Measurements from ENCODE around the gene TRMT13. TPM values are rescaled to one million over a fixed set of nuclear protein-coding genes. Genes with fewer than 3 reads are reported as not detected.
A peak's percentile ranks its signal among the peaks of the same experiment; 100 is the strongest.

Gene TRMT13
- 10.7 to 12.8 TPM (median 12.7 TPM) in 3 replicates for total RNA-seq (2021)
- Bru-seq, nascent RNA, result percentile 90 among the genes with signal in this experiment
- long read RNA-seq, experiment 1, transcript TRMT13-202 (11 exons, 3,129 nt), result major isoform, 19 of 39 reads
- long read RNA-seq, experiment 1, partial matches to known transcripts, result 6 of 39 reads
- long read RNA-seq, experiment 1, other reads (novel, unspliced or antisense), result 14 of 39 reads
- long read RNA-seq, experiment 2, transcript TRMT13-202 (11 exons, 3,129 nt), result major isoform, 5 of 16 reads
- long read RNA-seq, experiment 2, partial matches to known transcripts, result 2 of 16 reads
- long read RNA-seq, experiment 2, other reads (novel, unspliced or antisense), result 9 of 16 reads
- long read RNA-seq, experiment 3, transcript TRMT13-202 (11 exons, 3,129 nt), result major isoform, 7 of 18 reads
- long read RNA-seq, experiment 3, partial matches to known transcripts, result 2 of 18 reads
- long read RNA-seq, experiment 3, other reads (novel, unspliced or antisense), result 9 of 18 reads

DNA sequence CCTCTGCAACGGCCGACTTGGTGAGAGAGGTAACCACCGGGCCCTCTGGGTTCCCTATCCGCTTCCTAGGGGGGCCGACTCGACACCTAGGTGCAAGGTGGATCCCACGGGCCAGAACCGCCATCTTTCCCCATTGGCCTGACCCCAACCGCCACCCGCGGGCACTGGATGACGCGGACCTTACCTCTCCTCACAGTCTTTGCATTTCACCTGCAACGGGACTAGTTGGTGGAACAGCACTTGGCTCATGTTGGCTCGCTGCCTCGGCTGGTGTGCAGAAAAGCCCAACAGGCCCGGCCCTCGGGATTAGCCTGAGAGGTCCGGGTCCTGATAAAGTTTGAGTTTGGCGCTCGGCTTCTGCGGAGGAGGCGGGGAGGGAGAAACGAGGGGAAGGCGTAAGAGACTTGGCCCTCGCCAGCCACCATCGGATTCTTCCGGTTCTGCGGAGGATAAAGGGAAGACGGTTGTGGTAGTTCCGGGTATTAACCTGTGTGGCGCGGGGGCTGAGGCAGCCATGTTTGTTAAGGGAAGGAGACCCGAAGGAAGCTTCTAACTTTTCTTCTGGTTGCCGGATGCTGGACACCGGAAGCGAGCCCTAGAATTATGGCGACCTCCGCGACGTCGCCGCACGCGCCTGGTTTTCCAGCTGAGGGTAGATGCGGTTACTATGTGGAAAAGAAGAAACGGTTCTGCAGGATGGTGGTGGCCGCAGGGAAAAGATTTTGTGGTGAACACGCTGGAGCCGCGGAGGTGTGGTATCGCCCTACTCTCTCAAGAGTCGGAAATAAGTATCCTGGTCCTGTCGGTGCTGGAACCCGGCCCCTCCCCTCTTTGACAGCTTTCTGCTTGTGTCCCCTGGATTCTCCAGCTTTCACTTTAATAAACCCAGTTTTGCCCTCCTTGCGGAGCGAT, at the start of gene TRMT13, which contains the start of gene SASS6:
TRMT13 (plus strand) TSS at position 598 of the 912 bp plus-strand sequence; CDS start at position 604, 6 bp downstream.
SASS6 (minus strand) TSS at position 365 of the 912 bp plus-strand sequence; CDS start at position 249, 116 bp downstream.
- Mint-ChIP-seq H3K36me3 (no peaks in the 10 kb centered on the region; the same call in 1 of the 2 replicates), H3K27ac (peak within 1 kb of the TSS; percentile 99), H3K9me3 (no peaks in the 10 kb centered on the region), H3K27me3 (ENCODE audit: low read depth) (no peaks in the 10 kb centered on the region), H3K4me1 (peaks cover 7% of the 10 kb centered on the region), H3K4me3 (peak within 1 kb of the TSS; percentile 99)
- POLR2A ChIA-PET, result interaction anchor here (0.5 to 1.3 kb wide), 3 partner anchors 82 to 163 kb away, joined by 4 to 8 read pairs (median 4); partner anchors contain the start of genes DBT and SLC35A3
- DNase-seq (ENCODE audit: low spot score), result peak; percentile 93
- CTCF ChIA-PET, result interaction anchor here (0.6 to 1.0 kb wide), 3 partner anchors 32 to 388 kb away, joined by 3 to 4 read pairs (median 3); no protein-coding TSS in a partner anchor
- ATAC-seq, result peak; percentile 97
- TF ChIP-seq, protein P1, sequence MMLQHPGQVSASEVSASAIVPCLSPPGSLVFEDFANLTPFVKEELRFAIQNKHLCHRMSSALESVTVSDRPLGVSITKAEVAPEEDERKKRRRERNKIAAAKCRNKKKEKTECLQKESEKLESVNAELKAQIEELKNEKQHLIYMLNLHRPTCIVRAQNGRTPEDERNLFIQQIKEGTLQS (CRISPR knock-in tag; conservative IDR thresholded peaks at IDR 0.05), result no peak
- TF ChIP-seq OVOL2 (CRISPR knock-in tag; IDR thresholded peaks at IDR 0.05; ENCODE audit: borderline replicate concordance) (no peak), RELA (CRISPR knock-in tag; IDR thresholded peaks at IDR 0.05; ENCODE audit: borderline replicate concordance) (no peak), ATF1 (CRISPR knock-in tag; IDR thresholded peaks at IDR 0.05) (no peak), ESRRA (CRISPR knock-in tag; IDR thresholded peaks at IDR 0.05; ENCODE audit: borderline replicate concordance) (no peak), SOX15 (CRISPR knock-in tag; IDR thresholded peaks at IDR 0.05) (no peak), ERG (CRISPR knock-in tag; IDR thresholded peaks at IDR 0.05) (0 out of 2 replicates have a peak, but pooled peaks have one; percentile 45), ZNF671 (CRISPR knock-in tag; IDR thresholded peaks at IDR 0.05) (no peak), MXD4 (CRISPR knock-in tag; IDR thresholded peaks at IDR 0.05; ENCODE audit: borderline replicate concordance) (no peak), CTCF (IDR thresholded peaks at IDR 0.05) (no peak), RORB (CRISPR knock-in tag; IDR thresholded peaks at IDR 0.05) (no peak), TP53 (CRISPR knock-in tag; IDR thresholded peaks at IDR 0.05) (no peak), MLX (CRISPR knock-in tag; IDR thresholded peaks at IDR 0.05) (no peak), ATF2 (CRISPR knock-in tag; IDR thresholded peaks at IDR 0.05; ENCODE audit: borderline replicate concordance, low read depth) (no peak), PRRX2 (CRISPR knock-in tag; IDR thresholded peaks at IDR 0.05) (no peak), CREB1 (CRISPR knock-in tag; IDR thresholded peaks at IDR 0.05) (no peak), CREM (CRISPR knock-in tag; IDR thresholded peaks at IDR 0.05) (peak; percentile 88), ETV6 (CRISPR knock-in tag; IDR thresholded peaks at IDR 0.05) (peak; percentile 73)
- TF ChIP-seq, protein P2, sequence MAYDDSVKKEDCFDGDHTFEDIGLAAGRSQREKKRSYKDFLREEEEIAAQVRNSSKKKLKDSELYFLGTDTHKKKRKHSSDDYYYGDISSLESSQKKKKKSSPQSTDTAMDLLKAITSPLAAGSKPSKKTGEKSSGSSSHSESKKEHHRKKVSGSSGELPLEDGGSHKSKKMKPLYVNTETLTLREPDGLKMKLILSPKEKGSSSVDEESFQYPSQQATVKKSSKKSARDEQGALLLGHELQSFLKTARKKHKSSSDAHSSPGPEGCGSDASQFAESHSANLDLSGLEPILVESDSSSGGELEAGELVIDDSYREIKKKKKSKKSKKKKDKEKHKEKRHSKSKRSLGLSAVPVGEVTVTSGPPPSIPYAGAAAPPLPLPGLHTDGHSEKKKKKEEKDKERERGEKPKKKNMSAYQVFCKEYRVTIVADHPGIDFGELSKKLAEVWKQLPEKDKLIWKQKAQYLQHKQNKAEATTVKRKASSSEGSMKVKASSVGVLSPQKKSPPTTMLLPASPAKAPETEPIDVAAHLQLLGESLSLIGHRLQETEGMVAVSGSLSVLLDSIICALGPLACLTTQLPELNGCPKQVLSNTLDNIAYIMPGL (CRISPR knock-in tag; IDR thresholded peaks at IDR 0.05), result peak; percentile 73
- TF ChIP-seq, protein P3, sequence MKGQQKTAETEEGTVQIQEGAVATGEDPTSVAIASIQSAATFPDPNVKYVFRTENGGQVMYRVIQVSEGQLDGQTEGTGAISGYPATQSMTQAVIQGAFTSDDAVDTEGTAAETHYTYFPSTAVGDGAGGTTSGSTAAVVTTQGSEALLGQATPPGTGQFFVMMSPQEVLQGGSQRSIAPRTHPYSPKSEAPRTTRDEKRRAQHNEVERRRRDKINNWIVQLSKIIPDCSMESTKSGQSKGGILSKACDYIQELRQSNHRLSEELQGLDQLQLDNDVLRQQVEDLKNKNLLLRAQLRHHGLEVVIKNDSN (CRISPR knock-in tag; IDR thresholded peaks at IDR 0.05), result no peak
- TF ChIP-seq, protein P4, sequence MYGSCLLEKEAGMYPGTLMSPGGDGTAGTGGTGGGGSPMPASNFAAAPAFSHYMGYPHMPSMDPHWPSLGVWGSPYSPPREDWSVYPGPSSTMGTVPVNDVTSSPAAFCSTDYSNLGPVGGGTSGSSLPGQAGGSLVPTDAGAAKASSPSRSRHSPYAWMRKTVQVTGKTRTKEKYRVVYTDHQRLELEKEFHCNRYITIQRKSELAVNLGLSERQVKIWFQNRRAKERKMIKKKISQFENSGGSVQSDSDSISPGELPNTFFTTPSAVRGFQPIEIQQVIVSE (CRISPR knock-in tag; IDR thresholded peaks at IDR 0.05; ENCODE audit: borderline replicate concordance), result no peak
- TF ChIP-seq, protein P5, sequence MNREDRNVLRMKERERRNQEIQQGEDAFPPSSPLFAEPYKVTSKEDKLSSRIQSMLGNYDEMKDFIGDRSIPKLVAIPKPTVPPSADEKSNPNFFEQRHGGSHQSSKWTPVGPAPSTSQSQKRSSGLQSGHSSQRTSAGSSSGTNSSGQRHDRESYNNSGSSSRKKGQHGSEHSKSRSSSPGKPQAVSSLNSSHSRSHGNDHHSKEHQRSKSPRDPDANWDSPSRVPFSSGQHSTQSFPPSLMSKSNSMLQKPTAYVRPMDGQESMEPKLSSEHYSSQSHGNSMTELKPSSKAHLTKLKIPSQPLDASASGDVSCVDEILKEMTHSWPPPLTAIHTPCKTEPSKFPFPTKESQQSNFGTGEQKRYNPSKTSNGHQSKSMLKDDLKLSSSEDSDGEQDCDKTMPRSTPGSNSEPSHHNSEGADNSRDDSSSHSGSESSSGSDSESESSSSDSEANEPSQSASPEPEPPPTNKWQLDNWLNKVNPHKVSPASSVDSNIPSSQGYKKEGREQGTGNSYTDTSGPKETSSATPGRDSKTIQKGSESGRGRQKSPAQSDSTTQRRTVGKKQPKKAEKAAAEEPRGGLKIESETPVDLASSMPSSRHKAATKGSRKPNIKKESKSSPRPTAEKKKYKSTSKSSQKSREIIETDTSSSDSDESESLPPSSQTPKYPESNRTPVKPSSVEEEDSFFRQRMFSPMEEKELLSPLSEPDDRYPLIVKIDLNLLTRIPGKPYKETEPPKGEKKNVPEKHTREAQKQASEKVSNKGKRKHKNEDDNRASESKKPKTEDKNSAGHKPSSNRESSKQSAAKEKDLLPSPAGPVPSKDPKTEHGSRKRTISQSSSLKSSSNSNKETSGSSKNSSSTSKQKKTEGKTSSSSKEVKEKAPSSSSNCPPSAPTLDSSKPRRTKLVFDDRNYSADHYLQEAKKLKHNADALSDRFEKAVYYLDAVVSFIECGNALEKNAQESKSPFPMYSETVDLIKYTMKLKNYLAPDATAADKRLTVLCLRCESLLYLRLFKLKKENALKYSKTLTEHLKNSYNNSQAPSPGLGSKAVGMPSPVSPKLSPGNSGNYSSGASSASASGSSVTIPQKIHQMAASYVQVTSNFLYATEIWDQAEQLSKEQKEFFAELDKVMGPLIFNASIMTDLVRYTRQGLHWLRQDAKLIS (CRISPR knock-in tag; IDR thresholded peaks at IDR 0.05; ENCODE audit: borderline replicate concordance), result no peak

All from WTC11 (cell line).